ENCODE data around the gene VASH1.

- no peak for TF ChIP-seq CTCF (IDR thresholded peaks at IDR 0.05)
- TF ChIP-seq POLR2A (IDR thresholded peaks at IDR 0.05; ENCODE audit: low read depth) = no peak
Measured at GRCh38 chr14:76775695-76776427, 14.6 kb downstream of the VASH1 start.

All from esophagus muscularis mucosa (tissue), 3 donors.